Heart right ventricle (tissue), 16 donors: ENCODE data around the gene CLPTM1L. TPM values are rescaled to one million over a fixed set of nuclear protein-coding genes. Genes with fewer than 3 reads are reported as not detected.

Experiments used
- ATAC-seq, 8 donors: fragments of 200-7000 bp; cut with Tn5 transposase; one replicate each; pipeline ENCODE4 v1.9.1; 2020; ENCODE audit warnings: mild to moderate bottlenecking in 8 of 8, moderate library complexity in 8 of 8, moderate number of reproducible peaks in 1 of 8
- DNase-seq, 2 donors: peaks; one replicate each; pipeline ENCODE4 v3.0.0-alpha.2; 2020
- H3K27ac ChIP-seq, 10 donors: fragments of 200-600 bp; sonication (generic) in 2 of 10; one replicate each; pipeline versions ENCODE4 v1.5.0 to v1.8.0; 2020 to 2022; ENCODE audit warnings: mild to moderate bottlenecking in 3 of 10
- H3K27me3 ChIP-seq, 7 donors: fragments of 200-600 bp; one replicate each; pipeline ENCODE4 v1.8.0; 2021 to 2022; ENCODE audit warnings: mild to moderate bottlenecking in 2 of 7
- H3K36me3 ChIP-seq, 9 donors: fragments of 200-600 bp; sonication (generic) in 1 of 9; one replicate each; pipeline versions ENCODE4 v1.5.0 to v1.8.0; 2020 to 2022; ENCODE audit warnings: mild to moderate bottlenecking in 2 of 9
- H3K4me1 ChIP-seq, 9 donors: fragments of 200-600 bp; sonication (generic) in 1 of 9; one replicate each; pipeline versions ENCODE4 v1.5.0 to v1.8.0; 2020 to 2022; ENCODE audit warnings: mild to moderate bottlenecking in 4 of 9
- H3K4me3 ChIP-seq, 10 donors: fragments of 200-600 bp; sonication (generic) in 2 of 10; one replicate each; pipeline versions ENCODE4 v1.5.0 to v1.8.0; 2020 to 2022; ENCODE audit warnings: mild to moderate bottlenecking in 7 of 10, moderate library complexity in 2 of 10
- H3K9me3 ChIP-seq, 11 donors: fragments of 200-600 bp in 10 of 11; sonication (generic) in 2 of 11; one replicate each; pipeline versions ENCODE4 v1.5.0 to v1.8.0; 2013 to 2022; ENCODE audit warnings: mild to moderate bottlenecking in 2 of 11, control low read depth in 1 of 11, moderate library complexity in 1 of 11
- CTCF ChIP-seq, 9 donors: fragments of 200-600 bp; sonication (generic) in 2 of 9; IDR thresholded peaks; one replicate each; pipeline versions ENCODE4 v1.5.0 to v1.8.0; 2021 to 2022; ENCODE audit warnings: antibody characterized with exemption in 9 of 9, mild to moderate bottlenecking in 5 of 9, moderate library complexity in 1 of 9
- WGBS, 2 donors: extraction: QIAGEN DNeasy Blood & Tissue Kit; methylation state at CpG; one replicate each; pipeline ENCODE4 v1.1.7; 2013; ENCODE audit warnings: inconsistent platforms in 1 of 2; 5-methylcytosine and 5-hydroxymethylcytosine counted together
- intact Hi-C, 10 donors: fragments of 100-400 bp; cut with DNase I; formaldehyde crosslinking; loops; one replicate each; pipeline versions ENCODE4 v1.11.1 to v1.14.2; 2022
- polyA plus RNA-seq, 2 donors: library from polyadenylated mRNA; stranded (reverse); fragments of 200-250 nt; gene quantifications; one replicate each; pipeline ENCODE4 v1.2.3, GENCODE V29; 2013
- total RNA-seq, 10 donors: library from RNA; stranded (reverse); fragmentation: NEBNext Ultra II Directional in 3 of 10; extraction: Animal tissue kit (Norgen Biotek cat#: 25700) in 3 of 10; gene quantifications; one replicate each; pipeline versions ENCODE4 v1.2.1 to v1.2.4, GENCODE V29; 2021 to 2023
- donor health status: Arrhythmogenic right ventricular cardiomyopathy.
- donor health status: ischemic (EF 13 %, LVEDD 7.1; RV severe dilation, severe dysfunction).
- donor health status: healthy with polysubstance abuse.
- donor health status: DM: no; HTN: yes; CAD: no.
- donor health status: DM: no; HTN: no; CAD: no.
- donor health status: ischemic (EF 25% LVEDD 6.9; RV normal size, moderate dysfunction).
- donor health status: ischemic (EF 25% LVEDD 5.7; RV mildly dilated, moderate dysfunction).
- donor health status: healthy.
- donor health status: DM: yes; HTN: yes; CAD: no.
- donor health status: Ischemic cardiomyopathy.
- donor health status: ischemic (EF 35%, LVEDD 5.7; RV mildly dilated, moderate dysfunction).
- donor health status: nonischemic (EF 11% LVEDD 7.7; RV severe dilation, severe dysfunction).
- donor health status: DM: yes; HTN: yes; CAD: no.
- donor health status: PGD.
- donor health status: ischemic (EF 29% LVEDD 5.4; RV normal size, mild dysfunction).
- donor health status: nonischemic (EF 23%, LVEDD 6.1; RV moderate dilation, normal function).

Gene CLPTM1L
- total and polyA plus RNA-seq, 12 donors = 21.5 to 78.0 (median 32.5) TPM

- Histone ChIP-seq H3K27ac (no peak overlapping the region), H3K36me3 (no peaks in the 10 kb centered on the region), H3K4me3 (peak overlapping the region in 3 of 10 donors; percentile 8 to 14 (median 10)), H3K4me1 (peaks cover 0 to 9% (median 4%) of the 10 kb centered on the region in 9 donors), H3K27me3 (peaks cover 0 to 60% (median 34%) of the 10 kb centered on the region in 7 donors), H3K9me3 (peaks cover 0 to 3% (median 0%) of the 10 kb centered on the region in 11 donors)
- 21 to 23% methylated on average over 34 of the region's 34 CpGs for WGBS, 2 donors
- DNase-seq (peak in 1 of 2 donors; percentile 56), ATAC-seq (peak; percentile 70 to 81 (median 78))
- intact Hi-C loops = loop anchor here in 5 of 10 donors (5.0 to 10.0 kb wide), 2 partner anchors 262 to 265 kb away; no protein-coding TSS in a partner anchor
- TF ChIP-seq CTCF (IDR thresholded peaks at IDR 0.05) = peak in 8 of 9 donors; percentile 47 to 83 (median 70)
Measured at GRCh38 chr5:1380011-1380817, 35.3 kb upstream of the CLPTM1L start.

DNA sequence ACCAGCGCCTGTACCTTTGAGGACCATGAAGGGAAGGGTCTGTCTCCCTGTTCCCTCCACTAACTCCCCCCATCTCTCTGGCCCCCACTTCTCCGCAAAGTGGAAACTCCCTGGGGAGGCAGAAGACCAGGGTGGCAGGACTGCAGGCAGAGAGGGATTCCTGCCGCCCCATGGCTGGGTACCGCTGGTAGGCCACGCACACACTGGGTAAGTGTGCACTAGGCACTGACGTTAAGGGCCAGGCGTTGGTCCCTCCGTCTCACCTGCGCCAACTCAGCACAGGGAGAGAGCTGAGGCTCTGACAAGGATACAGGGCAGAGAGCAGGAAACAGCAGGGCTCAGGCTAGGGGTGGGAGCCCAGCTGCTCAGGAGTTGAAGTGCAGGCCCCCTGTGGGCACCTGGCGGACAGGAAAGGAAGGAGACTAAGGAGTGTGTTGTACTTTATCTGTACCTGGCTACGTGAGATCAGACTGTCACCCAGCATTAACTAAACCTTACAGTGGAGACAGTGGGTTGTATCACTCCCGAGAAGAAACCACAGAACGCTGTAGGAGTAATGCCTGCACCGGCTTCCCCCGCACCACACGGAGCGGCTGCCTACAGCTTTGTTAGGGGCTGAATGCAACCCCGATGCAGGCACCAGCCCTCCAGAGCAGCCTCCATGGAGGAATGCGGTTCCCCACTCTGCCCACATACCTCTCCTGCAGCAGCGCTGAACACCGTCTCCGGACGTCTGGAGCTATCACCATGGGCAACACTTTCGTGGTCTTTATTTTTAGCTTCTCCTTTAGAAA lies 34.2 kb upstream of the CLPTM1L start:
- peaks cover 0 to 65% (median 34%) of the 10 kb centered on the region in 7 donors for H3K27me3 ChIP-seq
- no peak for ATAC-seq
- no peak for TF ChIP-seq CTCF (IDR thresholded peaks at IDR 0.05)
- H3K4me3 ChIP-seq = no peak overlapping the region
- 92 to 93% methylated on average over 24 of the region's 24 CpGs for WGBS, 2 donors
- DNase-seq = no peak
- H3K4me1 ChIP-seq = peaks cover 0 to 8% (median 4%) of the 10 kb centered on the region in 9 donors
- no peaks in the 10 kb centered on the region for H3K36me3 ChIP-seq
- peaks cover 0 to 3% (median 0%) of the 10 kb centered on the region in 11 donors for H3K9me3 ChIP-seq
- no peak overlapping the region for H3K27ac ChIP-seq
- intact Hi-C loops = no loop called here

DNA sequence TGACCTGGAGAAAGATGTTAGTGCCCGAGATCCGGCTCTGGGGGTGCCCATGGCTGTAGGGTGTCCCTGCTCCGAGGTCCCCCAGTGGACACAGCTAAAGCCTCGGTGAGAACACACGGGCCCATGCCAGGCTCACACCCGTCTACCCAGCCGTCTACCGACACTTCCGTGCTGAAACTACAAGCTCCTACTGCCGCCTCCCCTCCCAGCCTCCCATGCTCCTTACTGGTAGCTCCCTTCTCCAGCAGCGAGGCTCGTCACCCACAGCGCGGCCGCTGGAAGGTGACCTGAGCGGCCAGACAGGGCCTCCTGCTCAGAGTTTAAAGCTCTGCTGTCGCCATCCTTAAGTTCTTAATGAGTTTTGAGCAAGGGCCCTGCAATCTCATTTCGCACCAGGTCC lies 33.2 kb upstream of the CLPTM1L start:
- H3K4me1 ChIP-seq = peaks cover 0 to 8% (median 4%) of the 10 kb centered on the region in 9 donors
- DNase-seq (no peak), ATAC-seq (no peak)
- no peak overlapping the region for H3K4me3 ChIP-seq
- H3K27ac ChIP-seq = no peak overlapping the region
- no peak for TF ChIP-seq CTCF (IDR thresholded peaks at IDR 0.05)
- H3K9me3 ChIP-seq = peaks cover 0 to 3% (median 0%) of the 10 kb centered on the region in 11 donors
- intact Hi-C loops = no loop called here
- H3K27me3 ChIP-seq = peaks cover 0 to 65% (median 34%) of the 10 kb centered on the region in 7 donors
- H3K36me3 ChIP-seq = no peaks in the 10 kb centered on the region
- WGBS, 2 donors = 91% methylated on average over 18 of the region's 18 CpGs

GRCh38 chr5:1376981-1377380 lies 32.1 kb upstream of the CLPTM1L start:
- intact Hi-C loops = no loop called here
- DNase-seq = no peak

More at GRCh38 chr5:1376981-1377380, 32.1 kb upstream of the CLPTM1L start:
- Histone ChIP-seq H3K36me3 (no peaks in the 10 kb centered on the region), H3K4me1 (peaks cover 0 to 8% (median 4%) of the 10 kb centered on the region in 9 donors), H3K27me3 (peaks cover 0 to 60% (median 34%) of the 10 kb centered on the region in 7 donors), H3K4me3 (no peak overlapping the region), H3K27ac (no peak overlapping the region), H3K9me3 (peaks cover 0 to 3% (median 0%) of the 10 kb centered on the region in 11 donors)
- ATAC-seq = no peak
- TF ChIP-seq CTCF (IDR thresholded peaks at IDR 0.05) = no peak
- 72 to 87% methylated on average over 3 of the region's 3 CpGs for WGBS, 2 donors
